ENCODE results near the gene TMEM41B.
"Not testable (repeated sequence)": the region's sequence is repeated elsewhere in the genome, so short reads cannot be mapped to it uniquely, and the experiment has no call there.

TMEM41B gene

GRCh38 chr11:9258279-9258678 is 56.1 kb downstream of the TMEM41B start:
- not testable (repeated sequence) for DNase-seq

- DNase-seq = no peak
These were observed 60.0 kb downstream of the TMEM41B start for GRCh38 chr11:9254416-9254815.

- no peak for DNase-seq
These were observed 61.3 kb downstream of the TMEM41B start for GRCh38 chr11:9253086-9253485.

DNA sequence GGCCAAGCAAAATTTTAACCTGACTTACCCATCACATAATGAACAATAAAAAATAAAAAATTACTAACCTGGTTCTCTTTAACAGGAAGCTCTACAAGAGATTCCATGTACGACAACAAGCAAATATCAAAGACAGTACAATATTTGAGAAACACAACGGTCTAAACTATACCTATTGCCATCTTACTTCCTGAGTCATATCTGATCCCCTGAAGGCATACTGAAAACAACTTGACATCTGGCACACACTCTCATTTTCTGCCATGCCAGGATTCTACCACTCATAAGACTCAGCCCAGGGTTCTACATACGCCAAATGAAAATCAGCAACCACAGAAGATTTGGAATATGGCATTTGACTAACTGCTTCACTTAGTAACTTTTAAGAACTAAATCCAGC is 63.1 kb downstream of the TMEM41B start:
- DNase-seq = no peak

DNA sequence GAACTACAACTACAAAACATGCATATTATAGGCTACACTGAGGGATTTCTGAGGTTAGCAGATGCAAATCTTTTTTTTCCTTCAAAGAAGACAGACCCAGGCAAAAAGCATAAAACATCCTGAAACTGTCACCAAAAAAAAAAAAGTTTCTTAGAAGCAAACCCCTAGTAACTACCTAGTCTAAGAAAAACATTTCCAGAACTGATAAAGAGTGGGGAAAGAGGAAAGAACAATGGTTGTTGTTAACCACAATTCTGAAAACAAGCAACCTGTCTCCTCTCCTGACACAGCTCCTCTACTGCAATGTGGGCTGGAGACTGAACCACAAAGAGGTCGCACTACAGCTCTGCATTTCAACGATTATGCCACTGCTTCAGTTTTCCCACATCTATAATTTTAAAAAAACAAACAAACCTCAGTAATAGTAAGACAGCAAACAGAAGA is 64.2 kb downstream of the TMEM41B start:
- DNase-seq = peak; percentile 62

DNA sequence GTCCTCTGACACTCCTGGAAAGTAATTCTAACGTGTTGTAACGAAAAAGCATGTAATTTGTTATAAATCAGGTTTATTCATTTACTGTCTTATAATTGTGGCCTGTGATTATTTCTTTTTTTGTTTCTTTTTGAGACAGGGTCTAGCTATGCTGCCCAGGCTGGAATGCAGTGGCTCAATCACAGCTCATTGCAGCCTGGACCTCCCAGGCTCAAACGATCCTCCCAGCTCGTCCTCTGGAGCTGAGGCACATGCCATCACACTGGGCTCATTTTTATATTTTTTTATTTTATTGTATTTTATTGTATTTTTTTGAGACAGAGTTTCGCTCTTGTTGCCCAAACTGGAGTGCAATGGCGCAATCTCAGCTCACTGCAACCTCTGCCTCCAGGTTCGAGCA is 65.1 kb downstream of the TMEM41B start:
- no peak for DNase-seq

GRCh38 chr11:9247863-9248262 is 66.5 kb downstream of the TMEM41B start:
- DNase-seq = no peak

GRCh38 chr11:9236242-9236641 is 78.2 kb downstream of the TMEM41B start:
- not testable (repeated sequence) for DNase-seq

- no peak for DNase-seq
These were observed 81.9 kb downstream of the TMEM41B start for GRCh38 chr11:9232482-9232881.

DNA sequence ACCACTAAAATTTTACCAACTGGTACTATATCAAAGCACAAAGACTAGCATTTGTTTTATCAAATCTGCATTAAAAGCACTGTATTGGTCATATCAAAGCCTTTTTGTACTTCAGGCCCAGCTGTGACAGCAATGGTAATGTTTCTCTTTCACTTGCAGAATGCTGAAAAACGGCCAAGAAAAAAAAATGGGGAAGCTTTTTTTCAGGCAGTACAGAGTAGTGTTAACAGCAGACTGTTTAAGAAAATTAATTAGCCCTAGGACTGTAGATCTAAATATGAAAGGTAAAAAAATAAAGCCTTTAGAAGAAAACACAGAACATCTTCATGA is 82.6 kb downstream of the TMEM41B start:
- no peak for DNase-seq
